NCI-H2196 (cell line): ENCODE results near the gene POU2F1.

Source experiments
- DNase-seq: peaks from one replicate; lab custom pipeline; 2025; ENCODE audit not compliant: unreplicated experiment; lab: John Stamatoyannopoulos, UW

Gene POU2F1

GRCh38 chr1:167266965-167267364 is 46.3 kb downstream of the POU2F1 start:
- DNase-seq: no peak

GRCh38 chr1:167268347-167268787 is 47.7 kb downstream of the POU2F1 start:
- DNase-seq: no peak

- DNase-seq: no peak
These were observed 49.8 kb downstream of the POU2F1 start for GRCh38 chr1:167270349-167271092.

- no peak for DNase-seq
These were observed 51.8 kb downstream of the POU2F1 start for GRCh38 chr1:167272369-167272957.

GRCh38 chr1:167273027-167273800 is 52.5 kb downstream of the POU2F1 start:
- DNase-seq: peak; percentile 9

GRCh38 chr1:167274061-167274460 is 53.4 kb downstream of the POU2F1 start:
- no peak for DNase-seq

- no peak for DNase-seq
These were observed 56.3 kb downstream of the POU2F1 start for GRCh38 chr1:167276969-167277368.

- no peak for DNase-seq
These were observed 57.8 kb downstream of the POU2F1 start for GRCh38 chr1:167278497-167278896.

GRCh38 chr1:167280912-167281311 is 60.2 kb downstream of the POU2F1 start:
- no peak for DNase-seq

- no peak for DNase-seq
These were observed 67.8 kb downstream of the POU2F1 start for GRCh38 chr1:167288390-167289074.

- no peak for DNase-seq
These were observed 68.4 kb downstream of the POU2F1 start for GRCh38 chr1:167289075-167289442.

GRCh38 chr1:167289966-167290365 is 69.3 kb downstream of the POU2F1 start:
- DNase-seq: no peak

GRCh38 chr1:167291539-167292185 is 71.0 kb downstream of the POU2F1 start:
- no peak for DNase-seq

GRCh38 chr1:167292216-167292615 is 71.5 kb downstream of the POU2F1 start:
- DNase-seq: no peak

GRCh38 chr1:167293057-167293456 is 72.4 kb downstream of the POU2F1 start:
- no peak for DNase-seq

GRCh38 chr1:167294528-167294927 is 73.8 kb downstream of the POU2F1 start:
- no peak for DNase-seq

- DNase-seq: no peak
These were observed 76.8 kb downstream of the POU2F1 start for GRCh38 chr1:167297222-167298214.

- no peak for DNase-seq
These were observed 77.6 kb downstream of the POU2F1 start for GRCh38 chr1:167298325-167298724.

- DNase-seq: no peak
These were observed 80.7 kb downstream of the POU2F1 start for GRCh38 chr1:167301355-167301754.

GRCh38 chr1:167304165-167304564 is 83.5 kb downstream of the POU2F1 start:
- no peak for DNase-seq
